ENCODE data around the gene ABCC4.
"Not testable (repeated sequence)": the region's sequence is repeated elsewhere in the genome, so short reads cannot be mapped to it uniquely, and the experiment has no call there.

The ABCC4 gene

DNA sequence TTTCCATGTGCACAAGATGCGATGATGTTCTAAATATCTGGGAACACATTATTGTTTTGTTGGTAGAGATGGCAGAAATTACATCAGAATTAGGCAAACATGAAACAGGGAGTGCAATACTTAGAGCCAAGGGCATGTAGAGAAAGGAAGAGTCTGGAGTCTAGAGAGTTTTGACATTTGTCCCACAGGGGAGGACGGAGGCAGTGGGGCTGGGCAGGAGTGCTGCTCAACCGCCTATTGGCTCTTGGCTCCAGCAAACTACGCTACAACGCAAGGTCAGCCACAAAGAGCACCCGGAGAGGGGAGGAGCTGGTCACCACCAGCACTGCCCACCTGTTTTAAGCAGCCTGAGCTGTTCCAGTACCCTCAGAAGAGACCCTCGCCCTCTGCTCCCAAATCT is 108.3 kb downstream of the ABCC4 start:
- TF ChIP-seq, protein P1, sequence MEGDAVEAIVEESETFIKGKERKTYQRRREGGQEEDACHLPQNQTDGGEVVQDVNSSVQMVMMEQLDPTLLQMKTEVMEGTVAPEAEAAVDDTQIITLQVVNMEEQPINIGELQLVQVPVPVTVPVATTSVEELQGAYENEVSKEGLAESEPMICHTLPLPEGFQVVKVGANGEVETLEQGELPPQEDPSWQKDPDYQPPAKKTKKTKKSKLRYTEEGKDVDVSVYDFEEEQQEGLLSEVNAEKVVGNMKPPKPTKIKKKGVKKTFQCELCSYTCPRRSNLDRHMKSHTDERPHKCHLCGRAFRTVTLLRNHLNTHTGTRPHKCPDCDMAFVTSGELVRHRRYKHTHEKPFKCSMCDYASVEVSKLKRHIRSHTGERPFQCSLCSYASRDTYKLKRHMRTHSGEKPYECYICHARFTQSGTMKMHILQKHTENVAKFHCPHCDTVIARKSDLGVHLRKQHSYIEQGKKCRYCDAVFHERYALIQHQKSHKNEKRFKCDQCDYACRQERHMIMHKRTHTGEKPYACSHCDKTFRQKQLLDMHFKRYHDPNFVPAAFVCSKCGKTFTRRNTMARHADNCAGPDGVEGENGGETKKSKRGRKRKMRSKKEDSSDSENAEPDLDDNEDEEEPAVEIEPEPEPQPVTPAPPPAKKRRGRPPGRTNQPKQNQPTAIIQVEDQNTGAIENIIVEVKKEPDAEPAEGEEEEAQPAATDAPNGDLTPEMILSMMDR (IDR thresholded peaks at IDR 0.05; ENCODE audit: low read depth, low read length, missing control alignments) = no peak
- H3K4me3 ChIP-seq (replicated peaks; ENCODE audit: low read depth, low read length) = no peak overlapping the region
- no peak for DNase-seq (ENCODE audit: extremely low read depth, low read depth)

DNA sequence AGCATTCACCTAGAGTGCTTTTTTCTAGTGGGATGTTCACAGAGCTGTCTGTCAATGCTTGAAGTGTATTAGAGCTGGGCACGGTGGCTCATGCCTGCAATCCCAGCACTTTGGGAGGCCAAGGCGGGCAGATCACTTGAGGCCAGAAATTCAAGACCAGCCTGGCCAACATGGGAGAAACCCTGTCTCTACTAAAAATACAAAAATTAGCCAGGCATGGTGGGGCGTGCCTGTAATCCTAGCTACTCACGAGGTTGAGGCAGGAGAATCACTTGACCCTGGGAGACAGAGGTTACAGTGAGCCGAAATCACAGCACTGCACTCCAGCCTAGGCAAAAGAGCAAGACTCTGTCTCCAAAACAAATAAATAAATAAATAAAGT is 108.7 kb downstream of the ABCC4 start:
- H3K4me3 ChIP-seq (replicated peaks; ENCODE audit: low read depth, low read length); DNase-seq (ENCODE audit: extremely low read depth, low read depth): not testable (repeated sequence)

GRCh38 chr13:95191821-95192563 is 109.3 kb downstream of the ABCC4 start:
- peak; percentile 31 for DNase-seq (ENCODE audit: extremely low read depth, low read depth)

GRCh38 chr13:95188128-95188527 is 113.1 kb downstream of the ABCC4 start:
- TF ChIP-seq, protein P1 (IDR thresholded peaks at IDR 0.05; ENCODE audit: low read depth, low read length, missing control alignments) = no peak
- DNase-seq (ENCODE audit: extremely low read depth, low read depth) = no peak
- no peak overlapping the region for H3K4me3 ChIP-seq (replicated peaks; ENCODE audit: low read depth, low read length)

More at GRCh38 chr13:95191821-95192563, 109.3 kb downstream of the ABCC4 start:
- no peak overlapping the region for H3K4me3 ChIP-seq (replicated peaks; ENCODE audit: low read depth, low read length)
- TF ChIP-seq, protein P1 (IDR thresholded peaks at IDR 0.05; ENCODE audit: low read depth, low read length, missing control alignments) = peak; percentile 96

- DNase-seq (ENCODE audit: extremely low read depth, low read depth) = no peak
- TF ChIP-seq, protein P1 (IDR thresholded peaks at IDR 0.05; ENCODE audit: low read depth, low read length, missing control alignments) = no peak
- no peak overlapping the region for H3K4me3 ChIP-seq (replicated peaks; ENCODE audit: low read depth, low read length)
Measured at GRCh38 chr13:95185851-95186250, 115.4 kb downstream of the ABCC4 start.

DNA sequence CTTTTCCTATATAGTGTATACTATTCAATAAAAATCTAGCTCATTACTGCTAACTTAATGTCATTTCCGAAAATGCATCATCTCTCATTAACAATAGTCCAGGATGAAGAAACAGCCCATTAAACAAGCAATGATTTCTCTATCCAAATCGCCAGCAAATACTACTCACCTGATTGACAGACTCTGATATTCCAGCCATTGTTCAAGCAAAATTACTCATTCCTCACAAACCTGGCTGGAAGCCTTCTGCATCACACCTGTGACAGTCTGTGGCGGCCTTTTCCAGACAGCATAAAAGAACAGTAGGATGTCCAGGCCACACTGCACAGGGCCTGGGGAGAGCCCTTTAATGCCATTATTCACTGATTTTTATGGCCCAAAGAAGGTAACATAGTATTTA is 115.9 kb downstream of the ABCC4 start:
- no peak for DNase-seq (ENCODE audit: extremely low read depth, low read depth)
- H3K4me3 ChIP-seq (replicated peaks; ENCODE audit: low read depth, low read length) = no peak overlapping the region
- TF ChIP-seq, protein P1 (IDR thresholded peaks at IDR 0.05; ENCODE audit: low read depth, low read length, missing control alignments) = no peak

DNA sequence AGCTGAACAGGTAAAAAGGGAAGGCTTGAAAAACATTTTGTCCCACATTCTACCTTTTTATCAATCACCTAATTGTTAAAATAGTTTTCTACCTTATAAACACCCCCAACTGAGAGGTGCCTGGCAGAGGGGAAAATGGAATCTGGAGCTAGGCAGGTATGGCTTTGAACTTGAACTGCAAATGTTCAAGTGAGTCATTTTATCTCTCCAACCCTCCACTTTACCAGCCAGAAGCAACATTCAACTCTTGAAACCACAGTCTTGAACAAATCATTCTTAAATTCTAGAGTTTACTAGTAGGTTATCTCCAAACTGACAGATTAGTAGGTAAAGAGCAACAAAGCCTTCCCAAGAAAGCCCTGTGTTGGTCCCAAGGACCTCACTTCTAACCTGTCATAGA is 116.9 kb downstream of the ABCC4 start:
- no peak for DNase-seq (ENCODE audit: extremely low read depth, low read depth)
- H3K4me3 ChIP-seq (replicated peaks; ENCODE audit: low read depth, low read length) = no peak overlapping the region
- TF ChIP-seq, protein P1 (IDR thresholded peaks at IDR 0.05; ENCODE audit: low read depth, low read length, missing control alignments) = no peak
